ENCODE measurements around the gene PGAP1. TPM values are rescaled to one million over a fixed set of nuclear protein-coding genes. Genes with fewer than 3 reads are reported as not detected.

PGAP1 gene
- total and polyA plus RNA-seq, 3 experiments from 2014 or later, result 1.5 to 8.7 (median 7.1) TPM

GRCh38 chr2:196925768-196926561 is 542 bp downstream of the PGAP1 start:
- H3K4me3 ChIP-seq (ENCODE audit: low read length), result peak overlapping the region; percentile 80
- ChIA-PET CTCF (no interaction called here), POLR2A (interaction anchor here (0.6 to 1.0 kb wide), 2 partner anchors 10 to 23 kb away, joined by 3 read pairs; no protein-coding TSS in a partner anchor)
- peak overlapping the region; percentile 90 to 98 (median 96) for H3K4me3 Mint-ChIP-seq
- H3K9me3 Mint-ChIP-seq, result no peaks in the 10 kb centered on the region
- H3K4me1 ChIP-seq (ENCODE audit: insufficient read depth, low read length), result peaks cover 9% of the 10 kb centered on the region
- H3K27ac ChIP-seq (ENCODE audit: low read depth, low read length), result peak overlapping the region; percentile 49
- no peaks in the 10 kb centered on the region for H3K27me3 ChIP-seq (ENCODE audit: insufficient read depth, low read length, poor library complexity, severe bottlenecking)
- DNase-seq, result peak in 3 of 5 donors; percentile 1 to 27 (median 4)
- peaks cover 23 to 43% (median 31%) of the 10 kb centered on the region in 3 donors for H3K4me1 Mint-ChIP-seq
- no peaks in the 10 kb centered on the region for H3K36me3 ChIP-seq (ENCODE audit: insufficient read depth, low read length)
- H3K27ac Mint-ChIP-seq, result peak overlapping the region; percentile 84 to 99 (median 92)
- no peaks in the 10 kb centered on the region for H3K9me3 ChIP-seq (ENCODE audit: low read length)
- H3K27me3 Mint-ChIP-seq, result no peaks in the 10 kb centered on the region
- H3K36me3 Mint-ChIP-seq, result peaks cover 0 to 17% (median 0%) of the 10 kb centered on the region in 3 donors

- peaks cover 23 to 43% (median 31%) of the 10 kb centered on the region in 3 donors for H3K4me1 Mint-ChIP-seq
- peak overlapping the region in 7 of 8 donors; percentile 86 to 99 (median 92) for H3K27ac Mint-ChIP-seq
- peaks cover 0 to 17% (median 0%) of the 10 kb centered on the region in 3 donors for H3K36me3 Mint-ChIP-seq
- Histone ChIP-seq H3K36me3 (ENCODE audit: insufficient read depth, low read length) (no peaks in the 10 kb centered on the region), H3K4me3 (ENCODE audit: low read length) (peak overlapping the region; percentile 80), H3K27ac (ENCODE audit: low read depth, low read length) (no peak overlapping the region), H3K9me3 (ENCODE audit: low read length) (no peaks in the 10 kb centered on the region), H3K27me3 (ENCODE audit: insufficient read depth, low read length, poor library complexity, severe bottlenecking) (no peaks in the 10 kb centered on the region), H3K4me1 (ENCODE audit: insufficient read depth, low read length) (peaks cover 9% of the 10 kb centered on the region)
- no peaks in the 10 kb centered on the region for H3K27me3 Mint-ChIP-seq
- peak overlapping the region; percentile 90 to 98 (median 96) for H3K4me3 Mint-ChIP-seq
- POLR2A ChIA-PET, result interaction anchor here (0.6 kb wide), 1 partner anchor 22 kb away, joined by 3 read pairs; no protein-coding TSS in a partner anchor
- CTCF ChIA-PET, result no interaction called here
- no peaks in the 10 kb centered on the region for H3K9me3 Mint-ChIP-seq
- peak in 1 of 5 donors; percentile 4 for DNase-seq
These were observed 1.3 kb downstream of the PGAP1 start for GRCh38 chr2:196925051-196925767.

- ChIA-PET CTCF (no interaction called here), POLR2A (no interaction called here)
- Histone ChIP-seq H3K27ac (ENCODE audit: low read depth, low read length) (no peak overlapping the region), H3K9me3 (ENCODE audit: low read length) (no peaks in the 10 kb centered on the region), H3K4me1 (ENCODE audit: insufficient read depth, low read length) (peaks cover 9% of the 10 kb centered on the region), H3K36me3 (ENCODE audit: insufficient read depth, low read length) (no peaks in the 10 kb centered on the region), H3K27me3 (ENCODE audit: insufficient read depth, low read length, poor library complexity, severe bottlenecking) (no peaks in the 10 kb centered on the region), H3K4me3 (ENCODE audit: low read length) (no peak overlapping the region)
- Mint-ChIP-seq H3K4me1 (peaks cover 23 to 43% (median 31%) of the 10 kb centered on the region in 3 donors), H3K27ac (peak overlapping the region in 1 of 8 donors; percentile 99), H3K27me3 (no peaks in the 10 kb centered on the region), H3K9me3 (no peaks in the 10 kb centered on the region), H3K4me3 (peak overlapping the region in 1 of 7 donors; percentile 52), H3K36me3 (peaks cover 0 to 19% (median 2%) of the 10 kb centered on the region in 3 donors)
- DNase-seq, result no peak
These were observed 2.5 kb downstream of the PGAP1 start for GRCh38 chr2:196924051-196924450.

DNA sequence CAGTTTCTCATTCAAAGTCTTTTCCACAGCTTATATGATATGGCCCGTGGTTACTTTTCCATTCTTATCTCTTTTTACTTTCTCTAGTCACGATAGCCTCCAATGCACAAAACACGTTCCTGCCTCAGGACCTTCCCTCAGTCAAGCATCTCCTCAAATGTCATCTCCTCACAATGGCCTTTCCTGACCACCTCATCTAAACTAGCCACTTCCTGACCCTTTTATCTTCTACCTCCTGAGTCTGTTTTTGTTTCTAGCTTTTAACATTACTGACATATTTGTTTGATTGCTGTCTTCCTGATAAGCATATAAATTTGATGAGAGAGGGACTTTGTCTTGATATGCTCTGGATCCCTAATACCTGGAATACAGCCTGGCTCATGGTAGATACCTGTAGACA is 7.6 kb downstream of the PGAP1 start:
- Histone ChIP-seq H3K27me3 (ENCODE audit: insufficient read depth, low read length, poor library complexity, severe bottlenecking) (no peaks in the 10 kb centered on the region), H3K4me3 (ENCODE audit: low read length) (no peak overlapping the region), H3K36me3 (ENCODE audit: insufficient read depth, low read length) (no peaks in the 10 kb centered on the region), H3K4me1 (ENCODE audit: insufficient read depth, low read length) (peaks cover 16% of the 10 kb centered on the region), H3K27ac (ENCODE audit: low read depth, low read length) (no peak overlapping the region), H3K9me3 (ENCODE audit: low read length) (no peaks in the 10 kb centered on the region)
- ChIA-PET CTCF (no interaction called here), POLR2A (no interaction called here)
- DNase-seq, result no peak
- no peak overlapping the region for H3K4me3 Mint-ChIP-seq
- no peaks in the 10 kb centered on the region for H3K27me3 Mint-ChIP-seq
- peaks cover 6 to 12% (median 10%) of the 10 kb centered on the region in 3 donors for H3K36me3 Mint-ChIP-seq
- H3K27ac Mint-ChIP-seq, result no peak overlapping the region
- H3K9me3 Mint-ChIP-seq, result peaks cover 0 to 5% (median 0%) of the 10 kb centered on the region in 5 donors
- H3K4me1 Mint-ChIP-seq, result peaks cover 15 to 29% (median 21%) of the 10 kb centered on the region in 3 donors

DNA sequence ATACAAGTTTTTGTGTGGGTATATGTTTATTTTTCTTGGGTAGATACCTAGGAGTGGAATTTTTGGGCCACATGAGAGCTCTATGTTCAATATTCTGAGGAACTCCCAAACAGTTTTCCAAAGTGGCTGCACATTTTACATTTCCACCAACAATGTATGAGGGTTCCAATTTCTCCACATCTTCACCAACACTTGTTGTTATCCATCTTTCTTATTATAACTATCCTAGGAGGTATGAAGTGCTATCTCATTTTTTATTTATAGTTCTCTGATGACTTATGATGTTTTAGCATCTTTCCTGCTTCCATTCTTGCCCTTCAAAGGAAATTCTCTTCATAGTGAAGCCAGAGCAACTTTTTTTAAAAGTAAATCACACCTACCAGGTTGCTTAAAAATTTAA is 8.7 kb downstream of the PGAP1 start:
- H3K36me3 Mint-ChIP-seq, result peaks cover 6 to 14% (median 10%) of the 10 kb centered on the region in 3 donors
- no peaks in the 10 kb centered on the region for H3K36me3 ChIP-seq (ENCODE audit: insufficient read depth, low read length)
- H3K27ac Mint-ChIP-seq, result no peak overlapping the region
- H3K4me3 ChIP-seq (ENCODE audit: low read length), result no peak overlapping the region
- H3K4me3 Mint-ChIP-seq, result no peak overlapping the region
- peaks cover 15 to 21% (median 15%) of the 10 kb centered on the region in 3 donors for H3K4me1 Mint-ChIP-seq
- peaks cover 0 to 5% (median 0%) of the 10 kb centered on the region in 5 donors for H3K9me3 Mint-ChIP-seq
- no peaks in the 10 kb centered on the region for H3K27me3 ChIP-seq (ENCODE audit: insufficient read depth, low read length, poor library complexity, severe bottlenecking)
- H3K4me1 ChIP-seq (ENCODE audit: insufficient read depth, low read length), result peaks cover 16% of the 10 kb centered on the region
- ChIA-PET CTCF (interaction anchor here (0.5 kb wide), 1 partner anchor 61 kb away, joined by 3 read pairs; no protein-coding TSS in a partner anchor), POLR2A (no interaction called here)
- no peaks in the 10 kb centered on the region for H3K27me3 Mint-ChIP-seq
- no peak for DNase-seq
- H3K27ac ChIP-seq (ENCODE audit: low read depth, low read length), result no peak overlapping the region
- no peaks in the 10 kb centered on the region for H3K9me3 ChIP-seq (ENCODE audit: low read length)

- H3K36me3 Mint-ChIP-seq, result peaks cover 9 to 16% (median 10%) of the 10 kb centered on the region in 3 donors
- H3K4me1 Mint-ChIP-seq, result peaks cover 15 to 16% (median 15%) of the 10 kb centered on the region in 3 donors
- peak overlapping the region; percentile 0 to 70 (median 50) for H3K4me3 Mint-ChIP-seq
- H3K4me3 ChIP-seq (ENCODE audit: low read length), result no peak overlapping the region
- no peaks in the 10 kb centered on the region for H3K36me3 ChIP-seq (ENCODE audit: insufficient read depth, low read length)
- no peak overlapping the region for H3K27ac ChIP-seq (ENCODE audit: low read depth, low read length)
- peak overlapping the region; percentile 40 to 94 (median 68) for H3K27ac Mint-ChIP-seq
- ChIA-PET POLR2A (interaction anchor here (0.6 to 0.7 kb wide), 2 partner anchors 11 to 12 kb away, joined by 3 to 5 read pairs; partner anchors contain the start of gene PGAP1), CTCF (no interaction called here)
- H3K27me3 ChIP-seq (ENCODE audit: insufficient read depth, low read length, poor library complexity, severe bottlenecking), result no peaks in the 10 kb centered on the region
- H3K27me3 Mint-ChIP-seq, result no peaks in the 10 kb centered on the region
- peaks cover 0 to 5% (median 0%) of the 10 kb centered on the region in 5 donors for H3K9me3 Mint-ChIP-seq
- no peaks in the 10 kb centered on the region for H3K9me3 ChIP-seq (ENCODE audit: low read length)
- peak in 1 of 5 donors; percentile 18 for DNase-seq
- peaks cover 16% of the 10 kb centered on the region for H3K4me1 ChIP-seq (ENCODE audit: insufficient read depth, low read length)
These were observed 10.9 kb downstream of the PGAP1 start for GRCh38 chr2:196915507-196916189.

- peak overlapping the region; percentile 40 to 94 (median 68) for H3K27ac Mint-ChIP-seq
- H3K27ac ChIP-seq (ENCODE audit: low read depth, low read length), result no peak overlapping the region
- peak overlapping the region in 6 of 7 donors; percentile 33 to 70 (median 56) for H3K4me3 Mint-ChIP-seq
- H3K4me1 ChIP-seq (ENCODE audit: insufficient read depth, low read length), result peaks cover 16% of the 10 kb centered on the region
- peaks cover 15 to 16% (median 15%) of the 10 kb centered on the region in 3 donors for H3K4me1 Mint-ChIP-seq
- H3K9me3 ChIP-seq (ENCODE audit: low read length), result no peaks in the 10 kb centered on the region
- no peaks in the 10 kb centered on the region for H3K27me3 Mint-ChIP-seq
- H3K4me3 ChIP-seq (ENCODE audit: low read length), result no peak overlapping the region
- peaks cover 0 to 5% (median 0%) of the 10 kb centered on the region in 5 donors for H3K9me3 Mint-ChIP-seq
- H3K36me3 Mint-ChIP-seq, result peaks cover 9 to 16% (median 10%) of the 10 kb centered on the region in 3 donors
- no peaks in the 10 kb centered on the region for H3K36me3 ChIP-seq (ENCODE audit: insufficient read depth, low read length)
- ChIA-PET CTCF (no interaction called here), POLR2A (interaction anchor here (0.6 kb wide), 1 partner anchor 12 kb away, joined by 5 read pairs; no protein-coding TSS in a partner anchor)
- peak in 2 of 5 donors; percentile 16 to 38 for DNase-seq
- no peaks in the 10 kb centered on the region for H3K27me3 ChIP-seq (ENCODE audit: insufficient read depth, low read length, poor library complexity, severe bottlenecking)
These were observed 11.5 kb downstream of the PGAP1 start for GRCh38 chr2:196914867-196915460.
